COLO829 (cell line): ENCODE results near the gene ZIC5.
A peak's percentile ranks its signal among the peaks of the same experiment; 100 is the strongest.

ENCODE experiments used
- DNase-seq: peaks from one replicate; pipeline ENCODE4 v3.0.0; 2012; ENCODE audit warnings: low spot score

Gene ZIC5

GRCh38 chr13:99987154-99988019, 15.8 kb upstream of the ZIC5 start:
- no peak for DNase-seq

GRCh38 chr13:99986741-99987140, 15.2 kb upstream of the ZIC5 start:
- no peak for DNase-seq

- DNase-seq: no peak
Measured at GRCh38 chr13:99985886-99986527, 14.4 kb upstream of the ZIC5 start.

GRCh38 chr13:99985241-99985874, 13.8 kb upstream of the ZIC5 start:
- no peak for DNase-seq

GRCh38 chr13:99984461-99985240, 13.1 kb upstream of the ZIC5 start:
- DNase-seq: no peak

- no peak for DNase-seq
Measured at GRCh38 chr13:99983499-99984401, 12.2 kb upstream of the ZIC5 start.

- no peak for DNase-seq
Measured at GRCh38 chr13:99982731-99983498, 11.3 kb upstream of the ZIC5 start.

GRCh38 chr13:99982036-99982730, 10.6 kb upstream of the ZIC5 start:
- no peak for DNase-seq

- no peak for DNase-seq
Measured at GRCh38 chr13:99981735-99982035, 10.1 kb upstream of the ZIC5 start, which contains the start of gene ZIC2. Gene ZIC2 (plus strand): TSS chr13:99981784. CDS start chr13:99982065, 281 bp downstream.

- no peak for DNase-seq
Measured at GRCh38 chr13:99980824-99981734, 9.5 kb upstream of the ZIC5 start.

GRCh38 chr13:99980201-99980823, 8.7 kb upstream of the ZIC5 start:
- peak; percentile 39 for DNase-seq

- DNase-seq: no peak
Measured at GRCh38 chr13:99979453-99980200, 8.1 kb upstream of the ZIC5 start.

GRCh38 chr13:99978799-99979452, 7.4 kb upstream of the ZIC5 start:
- no peak for DNase-seq

- DNase-seq: no peak
Measured at GRCh38 chr13:99977912-99978798, 6.6 kb upstream of the ZIC5 start.

GRCh38 chr13:99977334-99977911, 5.9 kb upstream of the ZIC5 start:
- DNase-seq: no peak

- no peak for DNase-seq
Measured at GRCh38 chr13:99976575-99976974, 5.0 kb upstream of the ZIC5 start.
